Endothelial cell of umbilical vein (primary cell): ENCODE results near the gene ZNF512. TPM values are rescaled to one million over a fixed set of nuclear protein-coding genes. Genes with fewer than 3 reads are reported as not detected.

Experiments
- BruUV-seq: library from RNA; stranded (reverse); fragments of 400-500 nt; replicated peaks from 2 replicates; lab custom pipeline; 2021; lab: Mats Ljungman, UMichigan
- CTCF ChIA-PET: fragments of 300-600, 350-600 bp; sonication (Branson Sonifier 250); formaldehyde crosslinking; loops from one replicate; lab custom pipeline; 2021; ENCODE audit warnings: antibody characterized with exemption, inconsistent platforms; lab: Charles Lee
- POLR2A ChIA-PET: fragments of 300-600, 350-600 bp; sonication (Branson Sonifier 250); formaldehyde crosslinking; loops from one replicate; lab custom pipeline; 2021; ENCODE audit warnings: antibody characterized with exemption, inconsistent platforms; lab: Charles Lee
- DNase-seq: peaks from one replicate; pipeline ENCODE4 v3.0.0-alpha.2; 2011; ENCODE audit warnings: low read depth, low spot score
- FAIRE-seq: peaks from 2 replicates; lab custom pipeline; 2011; peaks lifted over from hg19 to GRCh38; lab: Jason Lieb, UNC
- H2AFZ ChIP-seq: 2 replicates; pipeline ENCODE4 v1.6.0; 2012; ENCODE audit warnings: low read depth, low read length, control low read depth, inconsistent platforms
- H3K27ac ChIP-seq: 2 replicates; pipeline ENCODE4 v1.5.1; 2011; ENCODE audit warnings: low read depth, mild to moderate bottlenecking, control low read depth, low read length, moderate library complexity; ENCODE audit not compliant: insufficient read depth
- H3K27me3 ChIP-seq, 2 experiments: 2 replicates each; pipeline versions ENCODE4 v1.6.0 to v1.6.1; 2011; ENCODE audit warnings: low read length in 2 of 2, mixed read lengths in 1 of 2; ENCODE audit not compliant: control insufficient read depth in 2 of 2, insufficient read depth in 2 of 2
- H3K36me3 ChIP-seq, 2 experiments: 2 replicates in 1 of 2; 3 replicates in 1 of 2; pipeline ENCODE4 v1.5.1; 2011; ENCODE audit warnings: low read length in 2 of 2, mild to moderate bottlenecking in 1 of 2, moderate library complexity in 1 of 2; ENCODE audit not compliant: control insufficient read depth in 2 of 2, insufficient read depth in 2 of 2; ENCODE audit errors: extremely low read depth in 1 of 2
- H3K4me1 ChIP-seq: 3 replicates; pipeline ENCODE4 v1.5.1; 2011; ENCODE audit warnings: mild to moderate bottlenecking, low read length; ENCODE audit not compliant: control insufficient read depth, insufficient read depth; ENCODE audit errors: extremely low read depth
- H3K4me2 ChIP-seq: 2 replicates; pipeline ENCODE4 v1.6.1; 2011; ENCODE audit warnings: low read length, control low read depth, mixed read lengths; ENCODE audit not compliant: insufficient read depth
- H3K4me3 ChIP-seq, 3 experiments: fragments of 200-600 bp in 1 of 3; sonication (generic), shearing (Covaris generic) in 1 of 3; replicated peaks in 1 of 3; 2 replicates each; pipeline ENCODE4 v1.5.1; 2011 to 2016; ENCODE audit warnings: control low read depth in 3 of 3, low read length in 3 of 3, mild to moderate bottlenecking in 2 of 3, inconsistent platforms in 1 of 3, low read depth in 1 of 3, moderate library complexity in 1 of 3; ENCODE audit not compliant: insufficient read depth in 1 of 3
- H3K79me2 ChIP-seq: 2 replicates; pipeline ENCODE4 v1.6.0; 2012; ENCODE audit warnings: low read length, inconsistent platforms; ENCODE audit not compliant: control insufficient read depth, insufficient read depth
- H3K9ac ChIP-seq: replicated peaks from 2 replicates; pipeline ENCODE3; 2011; ENCODE audit warnings: low read length, control low read depth; ENCODE audit not compliant: insufficient read depth; ENCODE audit errors: extremely low read depth
- H3K9me1 ChIP-seq: replicated peaks from 3 replicates; pipeline ENCODE4 v1.6.0; 2011; ENCODE audit warnings: mild to moderate bottlenecking, low read length; ENCODE audit not compliant: control insufficient read depth, insufficient read depth; ENCODE audit errors: extremely low read depth
- H3K9me3 ChIP-seq: replicated peaks from 2 replicates; pipeline ENCODE4 v1.5.1; 2012; ENCODE audit warnings: low read length, inconsistent platforms; ENCODE audit not compliant: control insufficient read depth, insufficient read depth
- H4K20me1 ChIP-seq: replicated peaks from 2 replicates; pipeline ENCODE3; 2011; ENCODE audit warnings: mild to moderate bottlenecking, low read length; ENCODE audit not compliant: control insufficient read depth, insufficient read depth; ENCODE audit errors: extremely low read depth
- EZH2 ChIP-seq: IDR thresholded peaks from 2 replicates; pipeline ENCODE4 v1.6.1; 2012; ENCODE audit warnings: borderline replicate concordance, low read depth, mild to moderate bottlenecking, moderate library complexity, low read length, inconsistent platforms; ENCODE audit not compliant: severe bottlenecking
- FOS ChIP-seq: IDR thresholded peaks from 2 replicates; pipeline ENCODE4 v1.6.1; 2011; ENCODE audit warnings: mild to moderate bottlenecking, low read length, moderate library complexity, borderline replicate concordance; ENCODE audit not compliant: insufficient read depth
- GATA2 ChIP-seq: IDR thresholded peaks from 2 replicates; pipeline ENCODE4 v1.7.0; 2011; ENCODE audit warnings: low read depth, mild to moderate bottlenecking, moderate library complexity, mixed read lengths, low read length; ENCODE audit not compliant: insufficient read length, insufficient read depth
- JUN ChIP-seq: IDR thresholded peaks from 2 replicates; pipeline ENCODE4 v1.6.1; 2011; ENCODE audit warnings: borderline replicate concordance, low read depth; ENCODE audit not compliant: insufficient read length, insufficient read depth
- MAX ChIP-seq: IDR thresholded peaks from 2 replicates; pipeline ENCODE4 v1.6.1; 2011; ENCODE audit not compliant: insufficient read depth, insufficient read length
- MYC ChIP-seq: IDR thresholded peaks from one replicate; pipeline ENCODE4 v1.6.1; 2011; ENCODE audit warnings: mild to moderate bottlenecking, low read depth, low read length
- POLR2A ChIP-seq: IDR thresholded peaks from 2 replicates; pipeline ENCODE4 v1.6.1; 2012; ENCODE audit warnings: low read depth, mild to moderate bottlenecking, control low read depth, low read length
- POLR2AphosphoS5 ChIP-seq: IDR thresholded peaks from 2 replicates; pipeline ENCODE4 v1.6.1; 2012; ENCODE audit warnings: low read depth, mild to moderate bottlenecking, control low read depth, low read length, moderate library complexity; ENCODE audit not compliant: insufficient read depth
- dilution Hi-C: fragments of 300-500 bp; cut with MboI; formaldehyde crosslinking; loops from one replicate; pipeline ENCODE4 v1.15.0; 2019; ENCODE audit warnings: low sequenced_read_pairs; ENCODE audit not compliant: extremely low pct_ligation_motif_present
- intact Hi-C: fragments of 100-400 bp; cut with micrococcal nuclease; formaldehyde crosslinking; loops from one replicate; pipeline ENCODE4 v1.10.0; 2022
- polyA plus RNA-seq, 4 experiments: library from polyadenylated mRNA; depleted of rRNA in 3 of 4; stranded (reverse) in 3 of 4; unstranded in 1 of 4; fragments of >200 nt; gene quantifications; 2 replicates each; pipeline versions ENCODE4 v1.2.1 to v1.2.3, GENCODE V29; 2011 to 2012; ENCODE audit warnings: missing spikeins in 1 of 4
- total RNA-seq: library from RNA; stranded (reverse); gene quantifications from 2 replicates; pipeline ENCODE4 v1.2.3, GENCODE V29; 2021
- TF ChIP-seq, protein P1 (sequence below), 2 donors: IDR thresholded peaks; 1 replicate in 1 of 2; 2 replicates in 1 of 2; pipeline ENCODE4 v1.5.1; 2011; ENCODE audit warnings: low read length in 2 of 2, mild to moderate bottlenecking in 2 of 2, moderate library complexity in 2 of 2, control low read depth in 1 of 2, inconsistent platforms in 1 of 2, low read depth in 1 of 2; ENCODE audit not compliant: insufficient read depth in 1 of 2; ENCODE audit errors: extremely low read depth in 1 of 2

Gene ZNF512
- total and polyA plus RNA-seq, 2 donors (not counting 3 experiments of a cell fraction or from before 2014, with no cell fraction given) = 17.8 to 37.0 TPM

- Histone ChIP-seq H3K79me2 (peaks cover 100% of the 10 kb centered on the region), H2AFZ (no peak overlapping the region), H3K27ac (no peak overlapping the region), H4K20me1 (peaks cover 7% of the 10 kb centered on the region), H3K9me1 (no peaks in the 10 kb centered on the region), H3K4me2 (no peak overlapping the region), H3K4me1 (peaks cover 19% of the 10 kb centered on the region), H3K9ac (no peak overlapping the region), H3K4me3 (no peak overlapping the region), H3K36me3 (no peaks in the 10 kb centered on the region), H3K27me3 (no peaks in the 10 kb centered on the region), H3K9me3 (no peaks in the 10 kb centered on the region)
- ChIA-PET CTCF (no interaction called here), POLR2A (no interaction called here)
- TF ChIP-seq MYC (no peak), EZH2 (no peak), MAX (no peak), FOS (no peak)
- TF ChIP-seq, protein P1, sequence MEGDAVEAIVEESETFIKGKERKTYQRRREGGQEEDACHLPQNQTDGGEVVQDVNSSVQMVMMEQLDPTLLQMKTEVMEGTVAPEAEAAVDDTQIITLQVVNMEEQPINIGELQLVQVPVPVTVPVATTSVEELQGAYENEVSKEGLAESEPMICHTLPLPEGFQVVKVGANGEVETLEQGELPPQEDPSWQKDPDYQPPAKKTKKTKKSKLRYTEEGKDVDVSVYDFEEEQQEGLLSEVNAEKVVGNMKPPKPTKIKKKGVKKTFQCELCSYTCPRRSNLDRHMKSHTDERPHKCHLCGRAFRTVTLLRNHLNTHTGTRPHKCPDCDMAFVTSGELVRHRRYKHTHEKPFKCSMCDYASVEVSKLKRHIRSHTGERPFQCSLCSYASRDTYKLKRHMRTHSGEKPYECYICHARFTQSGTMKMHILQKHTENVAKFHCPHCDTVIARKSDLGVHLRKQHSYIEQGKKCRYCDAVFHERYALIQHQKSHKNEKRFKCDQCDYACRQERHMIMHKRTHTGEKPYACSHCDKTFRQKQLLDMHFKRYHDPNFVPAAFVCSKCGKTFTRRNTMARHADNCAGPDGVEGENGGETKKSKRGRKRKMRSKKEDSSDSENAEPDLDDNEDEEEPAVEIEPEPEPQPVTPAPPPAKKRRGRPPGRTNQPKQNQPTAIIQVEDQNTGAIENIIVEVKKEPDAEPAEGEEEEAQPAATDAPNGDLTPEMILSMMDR (IDR thresholded peaks at IDR 0.05; ENCODE audit: extremely low read depth in 1 of 2, insufficient read depth in 1 of 2, low read depth in 1 of 2, low read length in 2 of 2) = no peak
- BruUV-seq = no TSS peak
- intact Hi-C loops (no loop called here), dilution Hi-C loops (loop anchor here (25.0 kb wide), 1 partner anchor 126 kb away; no protein-coding TSS in a partner anchor)
- FAIRE-seq (no peak), DNase-seq (no peak)
Measured at GRCh38 chr2:27588308-27588707, 5.5 kb downstream of the ZNF512 start.

DNA sequence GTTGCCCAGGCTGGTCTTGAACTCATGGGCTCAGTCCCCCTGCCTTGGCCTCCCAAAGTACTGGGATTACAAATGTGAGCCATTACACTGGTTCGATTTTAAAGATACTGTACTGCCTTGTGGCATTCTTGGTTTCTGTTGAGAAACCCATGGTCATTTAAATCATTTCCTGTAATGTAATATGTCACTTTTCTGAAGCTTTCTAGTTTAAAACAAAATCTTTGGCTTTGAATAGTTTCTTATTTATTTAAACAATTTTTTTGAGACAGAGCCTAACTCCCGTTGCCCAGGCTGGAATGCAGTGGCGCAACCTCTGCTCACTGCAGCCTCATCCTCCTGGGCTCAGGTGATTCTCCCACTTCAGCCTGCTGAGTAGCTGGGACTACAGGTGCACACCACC is 8.9 kb downstream of the ZNF512 start:
- no peak for DNase-seq
- Histone ChIP-seq H3K27ac (no peak overlapping the region), H3K4me3 (no peak overlapping the region), H3K9ac (no peak overlapping the region), H3K9me3 (no peaks in the 10 kb centered on the region), H3K36me3 (no peaks in the 10 kb centered on the region), H4K20me1 (peaks cover 6% of the 10 kb centered on the region), H3K4me2 (no peak overlapping the region), H3K9me1 (no peaks in the 10 kb centered on the region), H3K79me2 (peaks cover 93% of the 10 kb centered on the region), H2AFZ (no peak overlapping the region), H3K27me3 (no peaks in the 10 kb centered on the region), H3K4me1 (peaks cover 2% of the 10 kb centered on the region)
- ChIA-PET POLR2A (no interaction called here), CTCF (interaction anchor here (0.6 to 1.2 kb wide), 2 partner anchors 39 to 87 kb away, joined by 3 to 6 read pairs; no protein-coding TSS in a partner anchor)
- intact Hi-C loops = no loop called here
- no peak for FAIRE-seq
- dilution Hi-C loops = loop anchor here (25.0 kb wide), 1 partner anchor 129 kb away; no protein-coding TSS in a partner anchor
- BruUV-seq = no TSS peak
- TF ChIP-seq MAX (no peak), JUN (no peak), FOS (no peak), GATA2 (no peak), EZH2 (no peak), POLR2AphosphoS5 (no peak), MYC (no peak), POLR2A (no peak)
- TF ChIP-seq, protein P1 (IDR thresholded peaks at IDR 0.05; ENCODE audit: extremely low read depth in 1 of 2, insufficient read depth in 1 of 2, low read depth in 1 of 2, low read length in 2 of 2) = no peak
